GM10266 (cell line): Measurements from ENCODE around the gene RAB3D.
A peak's percentile ranks its signal among the peaks of the same experiment; 100 is the strongest.

Source experiments
- DNase-seq: peaks from one replicate; pipeline ENCODE4 v3.0.0; 2012; ENCODE audit errors: extremely low spot score
- TF ChIP-seq, protein P1 (sequence below): IDR thresholded peaks from 2 replicates; pipeline ENCODE4 v1.5.1; 2012; ENCODE audit warnings: mild to moderate bottlenecking, low read depth; ENCODE audit not compliant: control insufficient read depth, insufficient read depth; ENCODE audit errors: missing control alignments

Gene RAB3D

GRCh38 chr19:11286312-11286974, 53.0 kb downstream of the RAB3D start:
- TF ChIP-seq, protein P1, sequence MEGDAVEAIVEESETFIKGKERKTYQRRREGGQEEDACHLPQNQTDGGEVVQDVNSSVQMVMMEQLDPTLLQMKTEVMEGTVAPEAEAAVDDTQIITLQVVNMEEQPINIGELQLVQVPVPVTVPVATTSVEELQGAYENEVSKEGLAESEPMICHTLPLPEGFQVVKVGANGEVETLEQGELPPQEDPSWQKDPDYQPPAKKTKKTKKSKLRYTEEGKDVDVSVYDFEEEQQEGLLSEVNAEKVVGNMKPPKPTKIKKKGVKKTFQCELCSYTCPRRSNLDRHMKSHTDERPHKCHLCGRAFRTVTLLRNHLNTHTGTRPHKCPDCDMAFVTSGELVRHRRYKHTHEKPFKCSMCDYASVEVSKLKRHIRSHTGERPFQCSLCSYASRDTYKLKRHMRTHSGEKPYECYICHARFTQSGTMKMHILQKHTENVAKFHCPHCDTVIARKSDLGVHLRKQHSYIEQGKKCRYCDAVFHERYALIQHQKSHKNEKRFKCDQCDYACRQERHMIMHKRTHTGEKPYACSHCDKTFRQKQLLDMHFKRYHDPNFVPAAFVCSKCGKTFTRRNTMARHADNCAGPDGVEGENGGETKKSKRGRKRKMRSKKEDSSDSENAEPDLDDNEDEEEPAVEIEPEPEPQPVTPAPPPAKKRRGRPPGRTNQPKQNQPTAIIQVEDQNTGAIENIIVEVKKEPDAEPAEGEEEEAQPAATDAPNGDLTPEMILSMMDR: peak; percentile 30
- peak; percentile 10 for DNase-seq

DNA sequence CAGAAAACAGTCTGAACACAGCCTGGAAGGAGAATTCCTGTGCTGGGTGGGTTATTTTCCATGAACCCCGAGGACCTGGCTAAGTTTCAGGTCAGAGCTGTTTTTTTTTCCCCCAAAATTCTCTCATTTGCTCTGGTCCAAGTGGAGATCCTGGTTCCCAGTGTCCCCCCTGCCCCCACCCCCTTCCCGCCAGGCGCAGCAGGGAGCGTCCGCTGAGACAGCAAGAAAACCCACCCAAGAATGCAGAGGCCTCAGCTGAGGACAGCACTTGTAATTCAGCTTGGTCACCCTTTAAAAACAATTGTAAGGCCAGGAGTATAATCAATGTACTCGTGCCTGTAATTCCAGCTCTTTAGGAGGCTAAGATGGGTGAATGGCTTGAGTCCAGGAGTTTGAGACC, 54.9 kb downstream of the RAB3D start:
- TF ChIP-seq, protein P1: no peak
- no peak for DNase-seq

GRCh38 chr19:11281356-11282049, 58.0 kb downstream of the RAB3D start:
- no peak for DNase-seq
- TF ChIP-seq, protein P1: no peak

DNA sequence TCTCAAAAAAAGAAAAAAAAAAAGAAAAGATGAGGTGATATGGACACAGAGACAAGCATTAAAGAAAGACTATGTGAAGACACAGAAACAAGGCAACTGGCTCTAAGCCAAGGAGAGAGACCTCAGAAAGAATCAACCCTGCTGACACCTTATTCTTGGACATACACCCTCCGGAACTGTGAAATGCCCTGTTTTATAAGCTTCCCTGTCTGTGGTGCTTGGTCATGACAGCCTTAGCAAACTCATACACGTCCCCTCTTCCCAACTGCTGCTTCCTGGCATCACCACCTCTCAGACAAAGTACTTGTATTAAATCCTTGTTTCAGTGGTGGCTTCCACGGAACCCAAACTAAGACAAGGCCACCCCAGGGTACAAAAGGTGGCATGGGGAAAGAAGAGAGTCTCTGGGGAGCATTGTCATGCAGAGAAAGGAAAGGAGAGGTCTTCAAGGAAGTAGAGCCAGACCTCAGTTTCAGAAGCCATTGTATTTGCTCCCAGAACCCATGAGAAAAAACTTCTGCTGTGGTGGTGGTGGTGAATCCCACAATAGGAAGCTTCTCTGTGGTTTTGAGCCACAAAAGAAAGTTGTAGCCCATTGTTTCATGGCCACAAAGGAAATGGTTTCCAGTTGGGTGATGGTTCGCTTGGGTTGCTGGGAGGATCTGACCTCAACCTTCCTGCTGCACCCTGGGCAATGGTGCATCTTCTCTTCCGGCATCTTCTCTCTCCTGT, 59.8 kb downstream of the RAB3D start:
- peak; percentile 75 for DNase-seq
- TF ChIP-seq, protein P1: no peak

DNA sequence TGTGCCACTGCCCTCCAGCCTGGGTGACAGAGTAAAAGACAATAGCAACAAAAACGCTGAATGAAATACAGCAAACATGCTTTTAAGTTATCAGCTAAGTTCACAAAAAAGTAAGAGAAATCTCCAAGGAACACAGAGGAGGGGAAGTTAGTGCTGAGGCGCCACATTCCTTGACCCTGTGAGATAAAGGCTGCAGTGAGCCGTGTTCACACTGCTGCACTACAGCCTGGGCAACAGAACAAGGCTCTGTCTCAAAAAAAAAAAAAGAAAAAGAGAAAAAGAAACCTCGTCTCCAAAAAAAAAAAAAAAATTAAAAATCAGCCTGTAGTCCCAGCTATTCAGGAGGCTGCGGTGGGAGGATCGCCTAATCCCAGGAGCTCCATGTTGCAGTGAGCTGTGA, 60.8 kb downstream of the RAB3D start:
- TF ChIP-seq, protein P1: no peak
- DNase-seq: no peak

GRCh38 chr19:11274533-11275086, 64.8 kb downstream of the RAB3D start:
- TF ChIP-seq, protein P1: no peak
- no peak for DNase-seq
